GM21423 (cell line): Measurements from ENCODE around the gene RSPO3.
A peak's percentile ranks its signal among the peaks of the same experiment; 100 is the strongest.
"Not testable (repeated sequence)": the region's sequence is repeated elsewhere in the genome, so short reads cannot be mapped to it uniquely, and the experiment has no call there.

ENCODE experiments used
- ATAC-seq: cut with Tn5 transposase; IDR thresholded peaks from one replicate; pipeline ENCODE4 v1.9.1; 2021; ENCODE audit warnings: mild to moderate bottlenecking, moderate library complexity; ENCODE audit not compliant: unreplicated experiment

RSPO3 gene, protein sequence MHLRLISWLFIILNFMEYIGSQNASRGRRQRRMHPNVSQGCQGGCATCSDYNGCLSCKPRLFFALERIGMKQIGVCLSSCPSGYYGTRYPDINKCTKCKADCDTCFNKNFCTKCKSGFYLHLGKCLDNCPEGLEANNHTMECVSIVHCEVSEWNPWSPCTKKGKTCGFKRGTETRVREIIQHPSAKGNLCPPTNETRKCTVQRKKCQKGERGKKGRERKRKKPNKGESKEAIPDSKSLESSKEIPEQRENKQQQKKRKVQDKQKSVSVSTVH

DNA sequence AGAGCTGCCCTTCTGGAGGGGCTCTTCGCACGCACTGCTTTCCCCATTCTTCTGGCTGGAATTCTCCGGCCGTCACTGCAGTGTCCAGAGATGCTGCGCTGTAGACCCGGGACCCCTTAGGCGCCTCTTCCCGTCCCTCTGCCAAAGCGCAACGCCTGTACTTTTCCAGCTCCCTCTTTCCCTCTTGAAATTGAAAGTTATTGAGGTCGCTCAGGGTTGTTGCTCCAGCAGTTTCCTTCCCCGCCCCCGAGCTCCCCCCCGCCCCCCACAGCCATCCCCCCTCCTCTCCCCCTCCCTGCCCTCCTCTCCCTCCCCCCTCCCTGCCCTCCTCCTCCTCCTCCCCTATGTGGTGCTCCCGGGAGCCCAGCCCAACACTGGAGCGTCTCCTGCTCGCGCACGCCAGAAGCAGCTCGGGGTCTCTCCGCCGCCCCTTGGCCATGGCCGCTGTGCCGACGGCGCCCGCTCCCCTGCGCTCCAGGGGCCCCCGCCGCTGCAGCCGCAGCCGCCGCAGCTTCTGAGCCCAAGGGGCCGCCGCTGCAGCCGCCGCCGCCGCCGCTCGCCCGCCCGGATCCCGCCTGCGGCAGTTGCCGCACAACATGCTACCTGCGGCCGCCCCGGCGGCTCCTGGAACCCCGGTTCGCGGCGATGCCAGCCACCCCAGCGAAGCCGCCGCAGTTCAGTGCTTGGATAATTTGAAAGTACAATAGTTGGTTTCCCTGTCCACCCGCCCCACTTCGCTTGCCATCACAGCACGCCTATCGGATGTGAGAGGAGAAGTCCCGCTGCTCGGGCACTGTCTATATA lies at the start of gene RSPO3:
Gene RSPO3 (plus strand): TSS at position 374 of the 804 bp plus-strand sequence. CDS start 522 bp downstream, outside the sequence.
- no peak for ATAC-seq

DNA sequence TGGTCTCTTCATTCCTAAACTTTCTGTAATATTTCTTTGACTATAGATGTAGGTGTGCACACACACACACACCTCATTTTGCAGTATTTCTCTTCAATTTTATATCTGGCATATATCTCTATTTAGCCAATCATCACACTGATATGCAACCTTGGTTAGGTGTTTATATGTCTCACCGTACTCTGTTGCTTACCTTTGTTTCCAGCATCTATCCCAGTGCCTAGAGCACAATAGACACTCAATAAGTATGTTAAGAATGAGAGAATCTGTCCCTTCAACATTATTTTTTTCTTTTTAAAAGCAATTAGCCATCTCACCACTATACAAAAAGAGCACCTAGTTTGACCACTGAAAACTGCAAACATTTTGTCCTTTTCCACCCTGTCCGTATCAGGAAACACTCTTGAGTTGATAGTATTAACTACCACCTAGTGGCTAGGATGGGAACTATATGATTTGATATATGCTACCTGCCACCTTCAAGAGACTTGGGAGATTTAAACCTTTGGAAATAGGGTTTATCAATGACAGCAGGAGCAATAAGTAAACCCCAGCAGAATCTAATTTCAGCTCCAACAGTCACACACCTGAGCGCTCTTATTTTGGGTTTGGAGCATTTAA lies 48.7 kb upstream of the RSPO3 start:
- ATAC-seq = peak; percentile 53

DNA sequence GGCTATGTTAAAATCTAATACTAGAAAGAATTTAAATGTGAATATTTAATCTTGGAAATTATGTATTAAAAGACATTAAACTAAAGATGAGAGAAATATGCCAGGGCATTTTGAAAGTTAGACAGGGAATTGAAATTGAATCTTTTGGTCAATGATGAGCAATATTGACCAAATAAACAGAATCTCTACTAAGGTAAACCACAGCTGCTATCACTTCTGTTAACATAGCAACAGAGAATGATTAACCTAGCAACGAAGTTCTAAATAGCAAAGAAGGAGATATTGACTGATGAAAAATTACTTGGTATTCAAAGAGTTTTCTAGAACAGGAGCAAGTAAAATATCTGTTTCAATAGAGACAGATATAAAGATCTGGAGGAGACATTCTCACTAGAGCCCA lies 45.2 kb upstream of the RSPO3 start:
- ATAC-seq = peak; percentile 80

DNA sequence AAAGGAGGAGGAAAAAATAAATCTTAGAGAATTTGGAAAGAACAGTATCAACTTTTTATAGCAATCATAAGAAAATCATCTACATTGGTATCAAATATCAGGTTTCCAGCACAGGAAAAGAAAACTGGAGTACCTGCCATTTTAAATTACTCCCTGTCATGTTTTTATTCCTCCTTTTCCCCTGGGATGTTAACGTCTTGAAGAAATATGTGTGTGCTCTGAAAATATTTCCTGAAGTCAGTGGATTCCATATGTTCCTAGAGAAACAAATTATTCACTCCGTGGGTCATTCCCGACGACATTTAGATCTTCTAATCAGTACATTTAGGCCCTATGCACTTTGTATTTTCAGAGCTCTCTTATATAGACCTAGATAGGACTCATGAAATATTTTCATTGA lies 42.0 kb upstream of the RSPO3 start:
- ATAC-seq = no peak

DNA sequence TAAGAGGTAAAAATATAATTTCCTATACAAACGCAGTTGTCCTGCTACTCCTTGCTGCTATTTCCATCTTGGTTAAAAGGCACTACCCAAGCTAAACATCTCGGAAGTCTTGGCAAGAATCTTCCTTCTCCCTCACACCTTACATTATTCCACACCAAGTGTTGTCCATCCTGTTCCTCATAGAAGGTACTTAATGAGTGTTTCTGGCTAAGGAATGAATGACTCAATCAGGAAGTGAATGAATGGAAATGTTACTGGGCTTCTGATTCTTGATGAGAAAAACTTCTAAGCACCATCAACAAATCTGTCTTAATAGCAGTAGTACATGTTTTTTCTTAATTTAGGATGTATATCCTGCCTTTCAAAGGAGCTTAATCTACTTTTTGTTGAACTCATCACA lies 40.6 kb upstream of the RSPO3 start:
- ATAC-seq = no peak

DNA sequence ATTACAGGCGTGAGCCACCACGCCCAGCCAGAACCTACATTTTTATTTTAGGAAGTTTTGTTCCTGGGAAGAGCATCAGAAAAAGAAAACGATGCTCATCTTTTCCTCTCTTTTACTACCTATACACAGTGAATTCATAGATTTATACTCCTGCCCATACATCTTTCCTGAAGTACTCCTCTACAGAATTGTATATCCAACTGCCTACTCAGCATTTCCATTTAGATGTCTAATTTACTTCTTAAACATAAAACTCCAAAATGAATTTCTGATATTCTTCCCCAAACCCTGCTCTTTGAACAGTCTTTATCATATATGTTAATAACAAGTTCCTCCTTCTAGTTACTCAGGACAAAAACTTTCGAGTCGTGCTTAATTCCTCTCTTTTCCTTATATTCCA lies 39.8 kb upstream of the RSPO3 start:
- ATAC-seq = no peak

DNA sequence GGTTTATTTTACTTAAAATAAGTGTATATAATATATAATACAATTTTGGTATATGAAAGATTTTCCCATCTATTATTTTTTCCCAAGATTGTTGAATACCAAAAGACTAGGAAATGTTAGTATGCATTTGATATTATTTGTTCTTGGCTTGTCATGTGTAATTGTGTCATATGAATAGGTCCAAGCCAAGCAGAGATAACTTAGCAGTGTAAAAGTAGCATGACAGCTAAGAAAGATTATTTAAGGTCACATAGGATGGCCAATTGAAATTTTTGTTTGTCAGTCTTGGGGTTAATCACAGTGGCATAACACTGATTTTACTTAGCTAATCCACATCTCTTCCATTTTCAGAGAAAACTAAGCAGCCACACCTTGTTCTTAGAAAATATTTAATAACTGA lies 38.8 kb upstream of the RSPO3 start:
- ATAC-seq = no peak

DNA sequence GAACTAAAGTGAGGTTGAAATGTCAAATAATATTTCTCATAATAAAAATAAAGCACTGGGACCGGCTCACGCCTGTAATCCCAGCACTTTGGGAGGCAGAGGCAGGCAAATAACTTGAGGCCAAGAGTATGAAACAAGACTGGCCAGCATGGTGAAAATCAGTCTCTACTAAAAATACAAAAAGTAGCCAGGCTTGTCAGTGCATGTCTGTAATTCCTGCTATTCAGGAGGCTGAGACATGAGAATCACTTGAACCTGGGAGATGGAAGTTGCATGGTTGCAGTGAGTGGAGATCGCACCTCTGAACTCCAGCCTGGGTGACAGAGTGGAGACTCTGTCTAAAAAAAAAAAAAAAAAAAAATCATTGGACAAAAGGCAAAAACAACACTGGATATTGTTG lies 38.4 kb upstream of the RSPO3 start:
- no peak for ATAC-seq

DNA sequence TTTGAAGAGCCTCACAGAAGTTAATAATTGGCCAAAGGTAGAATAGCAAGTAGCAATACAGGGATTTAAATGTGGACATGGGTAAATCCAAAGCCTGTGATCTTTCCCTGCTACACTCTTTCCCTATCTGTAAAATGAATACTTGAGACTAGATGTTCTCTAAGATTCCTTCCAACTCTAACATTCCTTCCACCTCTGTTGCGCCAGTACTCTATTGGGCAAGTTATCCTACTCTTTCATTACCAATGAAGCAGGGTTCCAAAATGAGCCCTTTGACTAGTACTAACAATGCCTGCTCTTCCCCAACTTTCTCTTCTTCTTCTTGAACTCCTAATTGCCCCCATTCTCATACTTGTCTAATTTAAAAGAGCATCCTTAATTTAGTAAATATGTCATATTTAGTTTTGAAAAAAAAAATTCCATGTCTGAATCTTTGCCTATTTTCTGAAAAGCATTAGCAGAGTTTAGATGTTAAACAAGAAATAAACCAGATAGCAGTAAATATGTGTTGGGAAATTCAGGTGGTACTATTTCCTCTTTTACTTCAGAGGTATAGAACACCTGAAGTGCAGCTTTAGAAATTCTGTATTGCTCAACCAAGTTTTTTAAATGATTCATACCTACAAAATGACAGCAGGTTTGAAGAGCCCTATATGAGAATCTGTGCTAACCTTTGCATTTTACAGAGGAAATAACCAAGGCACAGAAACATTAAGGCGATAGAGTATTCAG lies 35.1 kb upstream of the RSPO3 start:
- ATAC-seq = no peak

DNA sequence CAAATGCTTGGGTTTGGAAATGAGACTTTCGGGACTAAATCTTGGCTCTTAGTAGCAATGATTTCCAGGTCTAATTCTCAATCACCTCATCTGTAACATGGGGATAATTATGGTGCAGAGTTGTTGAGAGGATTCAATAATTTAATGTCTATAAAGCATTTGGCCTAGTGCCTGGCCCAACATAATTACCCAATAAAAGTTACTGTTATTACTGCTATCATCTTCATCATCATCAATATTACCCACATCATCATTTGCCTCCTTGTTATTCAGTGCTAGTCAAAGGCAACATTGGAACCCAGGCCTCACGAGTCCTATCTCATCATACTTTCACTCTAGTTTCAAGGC lies 34.5 kb upstream of the RSPO3 start:
- no peak for ATAC-seq

DNA sequence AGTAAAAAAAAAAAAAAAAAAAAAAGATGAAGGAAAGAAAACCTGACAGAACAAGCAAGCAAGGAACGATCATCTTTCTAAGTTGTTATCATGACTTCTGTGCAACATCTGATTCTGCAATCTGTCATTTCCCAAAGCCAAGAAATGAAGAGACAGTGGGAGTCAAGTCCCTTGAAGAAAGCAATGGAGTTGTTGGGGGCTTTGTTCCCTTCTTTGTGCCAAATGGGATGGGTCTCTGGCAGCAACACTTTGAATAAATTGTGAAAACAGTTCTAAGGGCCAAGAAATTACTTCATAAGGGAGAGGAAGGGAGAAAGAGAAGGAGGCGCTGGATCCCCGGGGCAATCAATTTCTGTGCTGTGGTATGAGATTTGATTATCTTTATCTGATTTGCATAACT lies 33.3 kb upstream of the RSPO3 start:
- no peak for ATAC-seq

DNA sequence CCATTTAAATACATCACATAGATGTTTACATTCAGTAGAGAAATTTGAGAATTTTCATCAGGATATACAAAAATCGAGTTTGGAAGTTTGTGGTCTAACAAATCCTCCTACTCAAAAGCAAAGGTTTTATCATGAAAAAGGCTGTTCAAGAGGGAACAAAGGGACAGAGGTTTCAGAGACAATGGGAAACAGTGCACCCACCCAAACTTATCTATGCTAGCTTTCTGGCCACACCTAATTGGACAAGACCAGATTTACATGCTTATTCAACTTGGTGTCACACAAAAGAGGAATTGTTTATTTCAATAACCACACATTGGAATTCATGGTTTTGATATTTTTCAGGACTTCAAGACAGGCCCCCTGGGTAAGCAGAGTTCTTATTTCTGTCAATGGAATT lies 28.4 kb upstream of the RSPO3 start:
- no peak for ATAC-seq

DNA sequence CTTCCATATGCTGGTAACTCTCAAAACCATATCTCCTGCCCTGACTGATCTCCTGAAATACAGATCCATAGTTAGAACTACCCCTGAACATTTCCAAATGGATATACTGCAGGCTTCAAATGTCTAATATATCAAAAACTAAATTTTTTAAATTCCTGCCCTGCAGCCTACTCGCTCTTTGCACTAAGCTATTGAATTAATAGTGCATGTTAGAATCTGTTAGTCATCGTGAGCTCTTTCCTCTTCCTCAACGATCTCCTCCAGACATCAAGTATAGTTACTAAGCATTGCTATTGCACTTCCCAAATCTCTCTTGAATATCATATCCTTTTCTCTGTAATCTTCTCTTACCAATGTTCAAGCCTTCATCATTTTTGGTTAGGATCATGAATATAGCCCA lies 26.0 kb upstream of the RSPO3 start:
- ATAC-seq = no peak

DNA sequence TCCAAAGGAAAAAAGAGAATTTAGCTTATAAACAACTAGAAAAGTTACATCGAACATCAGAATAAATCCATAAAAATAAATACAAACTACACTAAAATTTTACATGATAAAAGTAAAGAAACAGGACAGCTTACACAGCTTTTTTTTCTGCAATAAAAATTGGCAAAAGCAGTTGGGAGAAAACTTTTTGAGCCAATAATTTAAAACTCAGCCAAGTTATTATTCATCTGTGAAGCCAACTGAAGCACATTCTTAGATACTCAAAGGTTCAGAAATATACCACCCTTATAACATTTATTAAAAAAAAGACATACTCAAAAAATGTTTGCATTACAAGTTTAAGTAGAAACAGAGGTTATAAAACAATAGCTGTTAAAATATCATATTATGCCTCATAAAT lies 23.7 kb upstream of the RSPO3 start:
- no peak for ATAC-seq

DNA sequence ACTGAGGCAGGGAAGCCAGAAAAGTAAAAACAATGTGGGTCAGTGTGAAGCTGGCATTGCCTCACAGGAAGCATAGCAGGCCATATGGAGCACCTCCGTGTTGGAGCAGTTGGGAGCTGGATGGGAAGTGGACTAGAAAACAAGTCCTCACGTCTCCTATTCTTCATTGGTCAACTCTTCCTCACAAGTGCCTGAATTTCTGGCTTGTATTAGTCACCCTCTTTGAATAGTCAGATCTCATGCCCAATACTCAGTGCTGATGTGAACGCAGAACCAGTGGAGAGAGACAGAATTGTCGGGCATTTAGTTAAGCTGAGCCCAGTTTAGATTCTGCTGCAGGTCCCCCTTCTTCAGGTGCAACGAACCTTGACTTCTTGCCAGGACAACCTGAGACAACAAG lies 22.3 kb upstream of the RSPO3 start:
- ATAC-seq = no peak

DNA sequence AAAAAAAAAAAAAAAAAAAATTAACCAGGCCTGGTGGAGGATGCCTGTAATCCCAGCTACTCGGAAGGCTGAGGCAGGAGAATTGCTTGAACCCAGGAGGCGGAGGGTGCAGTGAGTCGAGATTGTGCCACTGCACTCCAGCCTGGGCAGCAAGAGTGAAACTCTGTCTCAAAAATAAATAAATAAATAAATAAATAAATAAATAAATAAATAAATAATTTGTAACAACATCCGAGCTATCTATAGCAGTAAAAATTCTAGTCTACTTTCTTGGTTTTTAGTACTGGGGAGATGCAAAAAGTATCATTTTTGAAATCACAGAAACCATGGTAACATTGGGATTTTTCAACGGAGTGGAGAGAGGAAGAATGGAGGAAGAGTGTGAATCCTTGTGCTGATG lies 21.0 kb upstream of the RSPO3 start:
- not testable (repeated sequence) for ATAC-seq

DNA sequence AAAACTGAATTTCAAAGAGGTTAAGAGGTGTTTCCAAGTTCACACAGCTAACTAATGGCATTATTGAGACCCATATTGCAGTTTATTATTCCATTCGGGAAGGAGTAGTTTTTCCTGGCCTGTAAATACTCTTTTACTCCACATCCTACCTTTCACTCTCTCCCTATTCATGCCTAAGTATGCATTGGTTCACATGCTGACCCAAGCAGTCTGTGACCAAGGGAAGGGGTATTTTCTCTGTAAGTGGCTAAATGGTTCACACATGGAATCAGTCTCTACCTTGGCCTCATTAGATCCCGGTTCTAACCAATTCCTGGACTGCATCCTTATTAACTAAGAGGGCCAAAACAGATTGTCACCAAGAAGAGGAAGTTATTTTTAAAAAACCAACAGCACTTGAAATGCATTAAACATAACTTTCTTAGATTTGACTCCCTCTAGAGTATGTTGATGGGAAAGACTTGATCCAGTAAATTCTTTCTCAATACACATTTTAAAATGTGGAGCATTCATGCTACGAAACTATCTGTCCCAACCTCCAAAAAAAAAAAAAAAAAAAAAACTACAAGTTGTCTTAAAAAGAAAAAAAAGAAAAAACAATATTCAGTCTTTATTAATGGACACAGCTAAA lies 17.8 kb upstream of the RSPO3 start:
- ATAC-seq = no peak

DNA sequence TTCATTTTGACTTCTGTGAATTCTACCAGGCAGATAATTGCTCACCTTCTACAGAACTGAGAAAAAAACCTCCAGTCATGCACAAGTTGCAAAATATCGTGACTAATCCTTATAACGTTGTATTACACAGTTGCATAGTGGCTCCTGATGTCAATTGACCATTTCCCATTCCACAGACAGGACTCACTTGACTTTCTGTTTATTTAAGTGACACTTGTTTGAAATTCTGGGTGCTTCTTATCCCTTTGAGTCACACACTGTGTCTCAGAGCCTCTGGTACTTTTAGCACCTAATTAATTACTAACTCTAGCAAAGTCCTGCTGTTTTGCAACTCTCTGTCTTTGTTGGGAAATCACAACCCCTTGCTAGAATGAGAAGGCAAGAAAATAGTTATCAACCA lies 16.2 kb upstream of the RSPO3 start:
- no peak for ATAC-seq

DNA sequence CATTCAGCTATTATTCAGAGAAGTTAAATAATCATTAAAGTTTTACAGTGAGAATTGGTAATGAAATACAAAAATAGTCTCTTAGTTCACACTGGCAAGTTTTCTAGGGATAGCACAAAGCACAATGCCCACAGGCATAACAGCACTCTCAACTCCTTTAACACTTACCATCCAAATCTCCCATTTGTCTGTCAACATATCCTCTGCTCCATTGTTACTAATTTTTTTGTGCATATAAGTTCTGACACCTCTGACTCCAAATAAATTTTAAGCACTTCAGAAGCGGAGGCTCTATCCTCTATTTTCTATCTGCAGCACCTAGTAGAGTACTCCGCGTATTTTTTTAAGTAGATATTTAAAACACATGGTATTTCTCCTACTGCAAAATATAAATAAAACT lies 15.6 kb upstream of the RSPO3 start:
- ATAC-seq = no peak

DNA sequence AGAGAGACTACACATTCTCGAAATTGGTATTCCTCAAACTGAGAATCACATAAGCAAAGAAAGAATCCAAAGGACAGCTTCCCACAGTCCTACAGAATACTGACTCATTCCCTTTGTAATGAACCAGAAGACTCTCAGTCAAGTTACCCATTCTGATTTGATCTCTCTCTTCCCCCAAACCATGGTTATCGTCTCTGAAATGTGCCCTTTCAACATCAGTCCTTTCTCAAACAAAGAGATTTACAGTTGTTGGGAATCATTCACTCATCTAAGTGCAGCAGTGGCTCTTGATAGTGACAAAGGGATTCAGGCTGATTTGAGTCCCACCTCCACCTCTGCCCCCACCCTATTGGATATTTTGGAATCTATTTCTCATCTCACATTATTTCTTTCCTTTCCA lies 15.0 kb upstream of the RSPO3 start:
- ATAC-seq = no peak

DNA sequence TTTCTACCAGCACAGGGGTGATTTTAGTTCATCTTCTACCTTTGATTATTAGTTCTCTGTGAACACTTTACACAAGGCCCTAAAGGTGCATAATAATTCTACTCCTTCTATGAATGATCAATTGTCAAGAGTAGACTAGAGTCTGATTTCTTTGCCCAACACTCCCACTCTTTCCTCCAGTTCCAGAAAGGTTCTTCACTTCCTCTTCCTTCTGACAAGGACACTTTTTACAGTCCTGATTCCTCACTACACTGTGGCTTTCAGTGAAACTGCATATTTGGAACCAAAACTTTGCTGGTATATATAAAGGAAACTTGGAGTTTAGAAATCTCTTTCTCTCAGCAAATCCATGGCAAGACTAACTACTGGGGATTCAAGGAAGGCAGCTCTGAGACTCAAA lies 10.6 kb upstream of the RSPO3 start:
- ATAC-seq = no peak
